OCI-LY1 (cell line): ENCODE results near the gene MCTP1.

ENCODE experiments used
- EZH2 ChIP-seq: fragments of 200-600 bp; sonication (generic), shearing (Covaris generic); IDR thresholded peaks from 2 replicates; pipeline ENCODE4 v1.8.0; 2017; ENCODE audit warnings: borderline replicate concordance, mixed run types, mild to moderate bottlenecking, antibody characterized with exemption, low read length, moderate library complexity, mixed read lengths
- TF ChIP-seq, protein P1 (sequence below): fragments of 200-600 bp; sonication (generic), shearing (Covaris generic); IDR thresholded peaks from 2 replicates; pipeline ENCODE4 v1.5.1; 2017; ENCODE audit warnings: mild to moderate bottlenecking, antibody characterized with exemption, low read length, moderate library complexity, mixed read lengths

DNA sequence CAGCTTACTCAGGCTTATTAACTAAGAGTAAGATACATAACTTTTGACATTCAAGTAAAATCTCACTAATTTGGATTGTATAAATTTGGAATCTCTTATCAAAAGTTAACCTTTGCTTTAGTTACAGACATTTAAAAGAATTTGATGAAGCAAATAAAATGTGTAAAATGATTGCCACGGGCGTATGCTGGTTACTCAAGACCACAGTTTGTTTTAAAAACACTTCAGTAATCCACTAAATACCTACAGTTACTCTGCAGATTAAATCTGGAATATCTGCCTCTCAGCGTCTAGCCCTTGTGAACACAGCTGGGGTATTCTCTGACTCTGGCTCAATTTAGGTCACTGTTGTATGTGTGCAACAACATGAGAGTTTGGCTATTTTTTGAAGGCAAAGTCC lies 143.8 kb downstream of the MCTP1 start:
- TF ChIP-seq, protein P1, sequence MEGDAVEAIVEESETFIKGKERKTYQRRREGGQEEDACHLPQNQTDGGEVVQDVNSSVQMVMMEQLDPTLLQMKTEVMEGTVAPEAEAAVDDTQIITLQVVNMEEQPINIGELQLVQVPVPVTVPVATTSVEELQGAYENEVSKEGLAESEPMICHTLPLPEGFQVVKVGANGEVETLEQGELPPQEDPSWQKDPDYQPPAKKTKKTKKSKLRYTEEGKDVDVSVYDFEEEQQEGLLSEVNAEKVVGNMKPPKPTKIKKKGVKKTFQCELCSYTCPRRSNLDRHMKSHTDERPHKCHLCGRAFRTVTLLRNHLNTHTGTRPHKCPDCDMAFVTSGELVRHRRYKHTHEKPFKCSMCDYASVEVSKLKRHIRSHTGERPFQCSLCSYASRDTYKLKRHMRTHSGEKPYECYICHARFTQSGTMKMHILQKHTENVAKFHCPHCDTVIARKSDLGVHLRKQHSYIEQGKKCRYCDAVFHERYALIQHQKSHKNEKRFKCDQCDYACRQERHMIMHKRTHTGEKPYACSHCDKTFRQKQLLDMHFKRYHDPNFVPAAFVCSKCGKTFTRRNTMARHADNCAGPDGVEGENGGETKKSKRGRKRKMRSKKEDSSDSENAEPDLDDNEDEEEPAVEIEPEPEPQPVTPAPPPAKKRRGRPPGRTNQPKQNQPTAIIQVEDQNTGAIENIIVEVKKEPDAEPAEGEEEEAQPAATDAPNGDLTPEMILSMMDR, result no peak
- no peak for TF ChIP-seq EZH2
